Measurements from ENCODE around the gene BAHCC1. TPM values are rescaled to one million over a fixed set of nuclear protein-coding genes. Genes with fewer than 3 reads are reported as not detected.
A peak's percentile ranks its signal among the peaks of the same experiment; 100 is the strongest.

Gene BAHCC1
- total and polyA plus RNA-seq, 9 of the 15 experiments (the other 6 are each of a cell fraction or from before 2014, with no cell fraction given), result 0.14 to 26.9 (median 5.0) TPM

DNA sequence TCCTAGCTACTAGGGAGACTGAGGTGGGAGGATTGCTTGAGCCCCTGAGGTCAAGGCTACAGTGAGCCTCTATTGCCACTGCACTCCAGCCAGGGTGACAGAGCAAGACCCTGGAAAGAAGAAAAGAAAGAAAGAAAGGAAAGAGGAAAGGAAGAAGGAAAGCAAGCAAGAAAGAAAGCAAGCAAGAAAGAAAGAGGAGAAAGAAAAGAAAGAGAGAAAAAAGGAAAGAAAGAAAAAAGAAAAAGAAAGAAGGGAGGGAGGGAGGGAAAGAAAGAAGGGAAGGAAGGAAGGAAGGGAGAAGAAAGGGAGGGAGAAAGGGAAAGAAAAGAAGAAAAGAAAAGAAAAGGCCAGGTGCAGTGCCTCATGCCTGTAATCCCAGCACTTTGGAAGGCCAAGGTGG lies 108.4 kb downstream of the BAHCC1 start (continued):
- TF ChIP-seq, protein P1, sequence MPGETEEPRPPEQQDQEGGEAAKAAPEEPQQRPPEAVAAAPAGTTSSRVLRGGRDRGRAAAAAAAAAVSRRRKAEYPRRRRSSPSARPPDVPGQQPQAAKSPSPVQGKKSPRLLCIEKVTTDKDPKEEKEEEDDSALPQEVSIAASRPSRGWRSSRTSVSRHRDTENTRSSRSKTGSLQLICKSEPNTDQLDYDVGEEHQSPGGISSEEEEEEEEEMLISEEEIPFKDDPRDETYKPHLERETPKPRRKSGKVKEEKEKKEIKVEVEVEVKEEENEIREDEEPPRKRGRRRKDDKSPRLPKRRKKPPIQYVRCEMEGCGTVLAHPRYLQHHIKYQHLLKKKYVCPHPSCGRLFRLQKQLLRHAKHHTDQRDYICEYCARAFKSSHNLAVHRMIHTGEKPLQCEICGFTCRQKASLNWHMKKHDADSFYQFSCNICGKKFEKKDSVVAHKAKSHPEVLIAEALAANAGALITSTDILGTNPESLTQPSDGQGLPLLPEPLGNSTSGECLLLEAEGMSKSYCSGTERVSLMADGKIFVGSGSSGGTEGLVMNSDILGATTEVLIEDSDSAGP (CRISPR knock-in tag; IDR thresholded peaks at IDR 0.05), result no peak
- TF ChIP-seq XRCC4 (IDR thresholded peaks at IDR 0.05; ENCODE audit: extremely low read depth, insufficient read depth, insufficient read length), result no peak

DNA sequence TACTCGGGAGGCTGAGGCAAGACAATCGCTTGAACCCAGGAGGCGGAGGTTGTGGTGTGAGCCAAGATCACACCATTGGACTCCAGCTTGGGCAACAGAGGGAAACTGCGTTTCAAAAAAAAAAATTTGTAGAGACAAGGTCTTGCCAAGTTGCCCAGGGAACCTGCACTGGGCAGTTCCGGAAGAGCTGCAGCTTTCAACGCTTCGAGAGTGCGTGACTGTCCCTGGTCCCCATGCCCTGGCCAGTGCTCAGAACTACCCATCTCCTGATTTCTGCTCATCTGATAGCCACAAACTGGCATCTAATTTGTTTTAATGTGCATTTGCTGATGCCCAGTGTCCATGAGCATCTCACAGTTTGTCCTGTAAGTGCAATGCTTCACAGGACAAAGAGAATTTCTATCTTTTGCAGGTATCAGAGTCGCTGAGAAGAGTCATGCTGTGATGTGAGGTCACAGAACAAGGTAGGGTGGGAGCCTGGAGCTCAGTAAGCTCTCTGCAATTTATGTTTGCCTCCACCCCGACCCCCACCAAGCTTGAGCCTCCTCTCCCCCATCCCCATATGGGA lies 113.5 kb downstream of the BAHCC1 start:
- Histone ChIP-seq H2AFZ (ENCODE audit: low read depth, low read length) (no peak overlapping the region), H3K79me2 (ENCODE audit: control insufficient read depth, insufficient read depth, low read length) (peaks cover 37% of the 10 kb centered on the region), H3K27me3 (ENCODE audit: control insufficient read depth in 2 of 2, insufficient read depth in 2 of 2, low read length in 2 of 2) (peaks cover 0 to 5% of the 10 kb centered on the region in 2 experiments; a peak in 1 of 5 replicates), H3K4me3 (peak overlapping the region; percentile 86; the same call in 1 of the 2 replicates), H3K36me3 (ENCODE audit: control insufficient read depth, insufficient read depth, low read length) (peaks cover 37% of the 10 kb centered on the region), H4K20me1 (replicated peaks; ENCODE audit: control insufficient read depth, insufficient read depth, low read length) (peaks cover 38% of the 10 kb centered on the region), H3K4me2 (ENCODE audit: insufficient read depth, low read length) (peak overlapping the region; percentile 94), H3K9ac (ENCODE audit: insufficient read depth in 1 of 2, low read depth in 2 of 2, low read length in 2 of 2) (no peak overlapping the region), H3K9me1 (ENCODE audit: control insufficient read depth, insufficient read depth, low read length) (peaks cover 9% of the 10 kb centered on the region), H3K9me3 (replicated peaks; ENCODE audit: control insufficient read depth, insufficient read depth, low read depth, low read length) (0 out of 2 replicates have a peak, but pooled peaks cover 1% of the 10 kb centered on the region), H3K4me1 (replicated peaks in 1 of 2; ENCODE audit: control insufficient read depth in 2 of 2, insufficient read depth in 2 of 2, low read length in 2 of 2) (peaks cover 33 to 35% of the 10 kb centered on the region in 2 experiments; a peak in 4 of 5 replicates), H3K27ac (ENCODE audit: extremely low read depth, low read depth, low read length) (peak overlapping the region; percentile 8; the same call in 1 of the 3 replicates)
- intact Hi-C loops (cut with micrococcal nuclease) (no loop called here), in situ Hi-C loops (cut with MboI) (no loop called here)
- no TSS peak for BruUV-seq (replicated peaks)
- ChIA-PET POLR2A (interaction anchor here (0.6 to 6.4 kb wide), 25 partner anchors 9 to 418 kb away, joined by 3 to 132 read pairs (median 4); partner anchors contain the start of genes BAHCC1, CEP131, FAAP100 and SLC38A10), CTCF (ENCODE audit: low intra/inter-chr PET ratio) (no interaction called here)
- 70% methylated on average over 10 of the region's 10 CpGs for WGBS (ENCODE audit: insufficient coverage, low coverage, missing lambda C conversion rate)
- FAIRE-seq, result peak; percentile 46
- DNase-seq (ENCODE audit: extremely low read depth in 1 of 4, low spot score in 3 of 4), result no peak
- peak; percentile 35 for ATAC-seq
- TF ChIP-seq, protein P2, sequence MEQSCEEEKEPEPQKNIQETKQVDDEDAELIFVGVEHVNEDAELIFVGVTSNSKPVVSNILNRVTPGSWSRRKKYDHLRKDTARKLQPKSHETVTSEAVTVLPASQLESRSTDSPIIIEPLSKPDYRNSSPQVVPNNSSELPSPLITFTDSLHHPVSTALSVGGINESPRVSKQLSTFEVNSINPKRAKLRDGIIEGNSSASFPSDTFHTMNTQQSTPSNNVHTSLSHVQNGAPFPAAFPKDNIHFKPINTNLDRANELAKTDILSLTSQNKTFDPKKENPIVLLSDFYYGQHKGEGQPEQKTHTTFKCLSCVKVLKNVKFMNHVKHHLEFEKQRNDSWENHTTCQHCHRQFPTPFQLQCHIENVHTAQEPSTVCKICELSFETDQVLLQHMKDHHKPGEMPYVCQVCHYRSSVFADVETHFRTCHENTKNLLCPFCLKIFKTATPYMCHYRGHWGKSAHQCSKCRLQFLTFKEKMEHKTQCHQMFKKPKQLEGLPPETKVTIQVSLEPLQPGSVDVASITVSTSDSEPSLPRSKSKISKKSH (CRISPR knock-in tag; IDR thresholded peaks at IDR 0.05), result no peak
- TF ChIP-seq, protein P3, sequence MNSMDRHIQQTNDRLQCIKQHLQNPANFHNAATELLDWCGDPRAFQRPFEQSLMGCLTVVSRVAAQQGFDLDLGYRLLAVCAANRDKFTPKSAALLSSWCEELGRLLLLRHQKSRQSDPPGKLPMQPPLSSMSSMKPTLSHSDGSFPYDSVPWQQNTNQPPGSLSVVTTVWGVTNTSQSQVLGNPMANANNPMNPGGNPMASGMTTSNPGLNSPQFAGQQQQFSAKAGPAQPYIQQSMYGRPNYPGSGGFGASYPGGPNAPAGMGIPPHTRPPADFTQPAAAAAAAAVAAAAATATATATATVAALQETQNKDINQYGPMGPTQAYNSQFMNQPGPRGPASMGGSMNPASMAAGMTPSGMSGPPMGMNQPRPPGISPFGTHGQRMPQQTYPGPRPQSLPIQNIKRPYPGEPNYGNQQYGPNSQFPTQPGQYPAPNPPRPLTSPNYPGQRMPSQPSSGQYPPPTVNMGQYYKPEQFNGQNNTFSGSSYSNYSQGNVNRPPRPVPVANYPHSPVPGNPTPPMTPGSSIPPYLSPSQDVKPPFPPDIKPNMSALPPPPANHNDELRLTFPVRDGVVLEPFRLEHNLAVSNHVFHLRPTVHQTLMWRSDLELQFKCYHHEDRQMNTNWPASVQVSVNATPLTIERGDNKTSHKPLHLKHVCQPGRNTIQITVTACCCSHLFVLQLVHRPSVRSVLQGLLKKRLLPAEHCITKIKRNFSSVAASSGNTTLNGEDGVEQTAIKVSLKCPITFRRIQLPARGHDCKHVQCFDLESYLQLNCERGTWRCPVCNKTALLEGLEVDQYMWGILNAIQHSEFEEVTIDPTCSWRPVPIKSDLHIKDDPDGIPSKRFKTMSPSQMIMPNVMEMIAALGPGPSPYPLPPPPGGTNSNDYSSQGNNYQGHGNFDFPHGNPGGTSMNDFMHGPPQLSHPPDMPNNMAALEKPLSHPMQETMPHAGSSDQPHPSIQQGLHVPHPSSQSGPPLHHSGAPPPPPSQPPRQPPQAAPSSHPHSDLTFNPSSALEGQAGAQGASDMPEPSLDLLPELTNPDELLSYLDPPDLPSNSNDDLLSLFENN (IDR thresholded peaks at IDR 0.05; ENCODE audit: low read depth in 2 of 2, low read length in 2 of 2), result no peak
- TF ChIP-seq POU5F1 (IDR thresholded peaks at IDR 0.05; ENCODE audit: borderline replicate concordance, low read depth, low read length, partially characterized antibody) (no peak), ZNF263 (CRISPR knock-in tag; IDR thresholded peaks at IDR 0.05; ENCODE audit: borderline replicate concordance) (0 out of 2 replicates have a peak, but pooled peaks have one; percentile 10), CTBP1 (IDR thresholded peaks at IDR 0.05; ENCODE audit: borderline replicate concordance) (0 out of 2 replicates have a peak, but pooled peaks have one; percentile 14), GABPB1 (CRISPR knock-in tag; IDR thresholded peaks at IDR 0.05) (peak; percentile 48; the same call in 1 of the 2 replicates), SIRT6 (IDR thresholded peaks at IDR 0.05; ENCODE audit: low read depth, low read length) (no peak), ZFP30 (CRISPR knock-in tag; IDR thresholded peaks at IDR 0.05; ENCODE audit: borderline replicate concordance) (no peak)
